Measurements from ENCODE around the gene CFLAR.
"Not testable (repeated sequence)": the region's sequence is repeated elsewhere in the genome, so short reads cannot be mapped to it uniquely, and the experiment has no call there.

CFLAR gene

GRCh38 chr2:201152517-201152916 is 36.6 kb downstream of the CFLAR start:
- Histone ChIP-seq H3K4me3 (ENCODE audit: low read depth in 1 of 2, low read length in 2 of 2) (no peak overlapping the region), H3K36me3 (ENCODE audit: insufficient read depth, low read length) (peaks cover 44% of the 10 kb centered on the region), H3K9me3 (ENCODE audit: low read length) (no peaks in the 10 kb centered on the region), H3K9ac (ENCODE audit: low read length) (no peak overlapping the region), H3K4me1 (ENCODE audit: insufficient read depth, low read length) (peaks cover 20% of the 10 kb centered on the region), H3K27me3 (ENCODE audit: control insufficient read depth in 1 of 2, insufficient read depth in 2 of 2, low read length in 2 of 2) (no peaks in the 10 kb centered on the region), H3K27ac (ENCODE audit: low read depth, low read length) (no peak overlapping the region)

GRCh38 chr2:201152999-201153815 is 37.2 kb downstream of the CFLAR start:
- Histone ChIP-seq H3K4me1 (ENCODE audit: insufficient read depth, low read length) (peaks cover 26% of the 10 kb centered on the region), H3K36me3 (ENCODE audit: insufficient read depth, low read length) (peaks cover 51% of the 10 kb centered on the region), H3K27ac (ENCODE audit: low read depth, low read length) (no peak overlapping the region), H3K27me3 (ENCODE audit: control insufficient read depth in 1 of 2, insufficient read depth in 2 of 2, low read length in 2 of 2) (no peaks in the 10 kb centered on the region), H3K9me3 (ENCODE audit: low read length) (no peaks in the 10 kb centered on the region), H3K9ac (ENCODE audit: low read length) (no peak overlapping the region), H3K4me3 (ENCODE audit: low read depth in 1 of 2, low read length in 2 of 2) (no peak overlapping the region)

- no peak overlapping the region for H3K4me3 ChIP-seq (ENCODE audit: low read depth in 1 of 2, low read length in 2 of 2)
- H3K9me3 ChIP-seq (ENCODE audit: low read length): no peaks in the 10 kb centered on the region
- no peak overlapping the region for H3K9ac ChIP-seq (ENCODE audit: low read length)
- H3K27ac ChIP-seq (ENCODE audit: low read depth, low read length): no peak overlapping the region
- peaks cover 16% of the 10 kb centered on the region for H3K4me1 ChIP-seq (ENCODE audit: insufficient read depth, low read length)
- H3K27me3 ChIP-seq (ENCODE audit: control insufficient read depth in 1 of 2, insufficient read depth in 2 of 2, low read length in 2 of 2): no peaks in the 10 kb centered on the region
- peaks cover 50% of the 10 kb centered on the region for H3K36me3 ChIP-seq (ENCODE audit: insufficient read depth, low read length)
Observed at GRCh38 chr2:201154615-201155399, 38.8 kb downstream of the CFLAR start.

- Histone ChIP-seq H3K9me3 (ENCODE audit: low read length) (no peaks in the 10 kb centered on the region), H3K27me3 (ENCODE audit: control insufficient read depth in 1 of 2, insufficient read depth in 2 of 2, low read length in 2 of 2) (no peaks in the 10 kb centered on the region), H3K27ac (ENCODE audit: low read depth, low read length) (no peak overlapping the region), H3K36me3 (ENCODE audit: insufficient read depth, low read length) (peaks cover 54% of the 10 kb centered on the region), H3K9ac (ENCODE audit: low read length) (no peak overlapping the region), H3K4me3 (ENCODE audit: low read depth in 1 of 2, low read length in 2 of 2) (no peak overlapping the region), H3K4me1 (ENCODE audit: insufficient read depth, low read length) (peaks cover 9% of the 10 kb centered on the region)
Observed at GRCh38 chr2:201156036-201156435, 40.1 kb downstream of the CFLAR start.

- no peak overlapping the region for H3K9ac ChIP-seq (ENCODE audit: low read length)
- no peak overlapping the region for H3K27ac ChIP-seq (ENCODE audit: low read depth, low read length)
- H3K9me3 ChIP-seq (ENCODE audit: low read length): no peaks in the 10 kb centered on the region
- peaks cover 7% of the 10 kb centered on the region for H3K4me1 ChIP-seq (ENCODE audit: insufficient read depth, low read length)
- no peak overlapping the region for H3K4me3 ChIP-seq (ENCODE audit: low read depth in 1 of 2, low read length in 2 of 2)
- peaks cover 55% of the 10 kb centered on the region for H3K36me3 ChIP-seq (ENCODE audit: insufficient read depth, low read length)
- no peaks in the 10 kb centered on the region for H3K27me3 ChIP-seq (ENCODE audit: control insufficient read depth in 1 of 2, insufficient read depth in 2 of 2, low read length in 2 of 2)
Observed at GRCh38 chr2:201156640-201157039, 40.7 kb downstream of the CFLAR start.

- no peaks in the 10 kb centered on the region for H3K9me3 ChIP-seq (ENCODE audit: low read length)
- peaks cover 7% of the 10 kb centered on the region for H3K4me1 ChIP-seq (ENCODE audit: insufficient read depth, low read length)
- no peak overlapping the region for H3K4me3 ChIP-seq (ENCODE audit: low read depth in 1 of 2, low read length in 2 of 2)
- no peaks in the 10 kb centered on the region for H3K27me3 ChIP-seq (ENCODE audit: control insufficient read depth in 1 of 2, insufficient read depth in 2 of 2, low read length in 2 of 2)
- H3K36me3 ChIP-seq (ENCODE audit: insufficient read depth, low read length): peaks cover 55% of the 10 kb centered on the region
- H3K27ac ChIP-seq (ENCODE audit: low read depth, low read length): peak overlapping the region; percentile 24
- H3K9ac ChIP-seq (ENCODE audit: low read length): no peak overlapping the region
Observed at GRCh38 chr2:201157694-201158093, 41.7 kb downstream of the CFLAR start.

GRCh38 chr2:201158111-201158929 is 42.4 kb downstream of the CFLAR start:
- H3K4me3 ChIP-seq (ENCODE audit: low read depth in 1 of 2, low read length in 2 of 2): no peak overlapping the region
- H3K27me3 ChIP-seq (ENCODE audit: control insufficient read depth in 1 of 2, insufficient read depth in 2 of 2, low read length in 2 of 2): no peaks in the 10 kb centered on the region
- H3K36me3 ChIP-seq (ENCODE audit: insufficient read depth, low read length): peaks cover 55% of the 10 kb centered on the region
- H3K4me1 ChIP-seq (ENCODE audit: insufficient read depth, low read length): peaks cover 7% of the 10 kb centered on the region
- H3K9ac ChIP-seq (ENCODE audit: low read length): no peak overlapping the region
- no peaks in the 10 kb centered on the region for H3K9me3 ChIP-seq (ENCODE audit: low read length)
- H3K27ac ChIP-seq (ENCODE audit: low read depth, low read length): peak overlapping the region; percentile 24

GRCh38 chr2:201164166-201164565 is 48.2 kb downstream of the CFLAR start:
- Histone ChIP-seq H3K27ac (ENCODE audit: low read depth, low read length) (no peak overlapping the region), H3K27me3 (ENCODE audit: control insufficient read depth in 1 of 2, insufficient read depth in 2 of 2, low read length in 2 of 2) (no peaks in the 10 kb centered on the region), H3K4me1 (ENCODE audit: insufficient read depth, low read length) (no peaks in the 10 kb centered on the region), H3K9ac (ENCODE audit: low read length) (no peak overlapping the region), H3K36me3 (ENCODE audit: insufficient read depth, low read length) (peaks cover 46% of the 10 kb centered on the region), H3K9me3 (ENCODE audit: low read length) (no peaks in the 10 kb centered on the region), H3K4me3 (ENCODE audit: low read depth in 1 of 2, low read length in 2 of 2) (no peak overlapping the region)

- Histone ChIP-seq H3K9me3 (ENCODE audit: low read length) (no peaks in the 10 kb centered on the region), H3K4me1 (ENCODE audit: insufficient read depth, low read length) (no peaks in the 10 kb centered on the region), H3K36me3 (ENCODE audit: insufficient read depth, low read length) (peaks cover 28% of the 10 kb centered on the region), H3K4me3 (ENCODE audit: low read depth in 1 of 2, low read length in 2 of 2) (no peak overlapping the region), H3K27me3 (ENCODE audit: control insufficient read depth in 1 of 2, insufficient read depth in 2 of 2, low read length in 2 of 2) (no peaks in the 10 kb centered on the region), H3K9ac (ENCODE audit: low read length) (no peak overlapping the region), H3K27ac (ENCODE audit: low read depth, low read length) (no peak overlapping the region)
Observed at GRCh38 chr2:201167546-201167945, 51.6 kb downstream of the CFLAR start.

GRCh38 chr2:201168496-201168895 is 52.5 kb downstream of the CFLAR start:
- H3K27ac ChIP-seq (ENCODE audit: low read depth, low read length); H3K9me3 ChIP-seq (ENCODE audit: low read length): not testable (repeated sequence)
- peaks cover 18% of the 10 kb centered on the region for H3K36me3 ChIP-seq (ENCODE audit: insufficient read depth, low read length)

GRCh38 chr2:201171259-201171814 is 55.4 kb downstream of the CFLAR start:
- no peak overlapping the region for H3K9ac ChIP-seq (ENCODE audit: low read length)
- no peaks in the 10 kb centered on the region for H3K4me1 ChIP-seq (ENCODE audit: insufficient read depth, low read length)
- H3K9me3 ChIP-seq (ENCODE audit: low read length): no peaks in the 10 kb centered on the region
- peaks cover 4% of the 10 kb centered on the region for H3K36me3 ChIP-seq (ENCODE audit: insufficient read depth, low read length)
- no peak overlapping the region for H3K27ac ChIP-seq (ENCODE audit: low read depth, low read length)
- no peaks in the 10 kb centered on the region for H3K27me3 ChIP-seq (ENCODE audit: control insufficient read depth in 1 of 2, insufficient read depth in 2 of 2, low read length in 2 of 2)
- H3K4me3 ChIP-seq (ENCODE audit: low read depth in 1 of 2, low read length in 2 of 2): no peak overlapping the region

More at GRCh38 chr2:201168496-201168895, 52.5 kb downstream of the CFLAR start:
- not testable (repeated sequence) for H3K4me1 ChIP-seq (ENCODE audit: insufficient read depth, low read length); H3K4me3 ChIP-seq (ENCODE audit: low read depth in 1 of 2, low read length in 2 of 2); H3K27me3 ChIP-seq (ENCODE audit: control insufficient read depth in 1 of 2, insufficient read depth in 2 of 2, low read length in 2 of 2); H3K9ac ChIP-seq (ENCODE audit: low read length)
